GM12872 (cell line): ENCODE measurements around the gene RCAN2.

ENCODE experiments used
- CTCF ChIP-seq: IDR thresholded peaks from 3 replicates; pipeline ENCODE4 v1.5.1; 2011; ENCODE audit warnings: low read depth, mild to moderate bottlenecking, low read length, moderate library complexity; ENCODE audit not compliant: insufficient read depth

The RCAN2 gene

GRCh38 chr6:46216879-46217278, 274.4 kb downstream of the RCAN2 start:
- no peak for TF ChIP-seq CTCF

GRCh38 chr6:46215777-46216176, 275.5 kb downstream of the RCAN2 start:
- TF ChIP-seq CTCF: no peak

GRCh38 chr6:46215213-46215612, 276.0 kb downstream of the RCAN2 start:
- TF ChIP-seq CTCF: no peak

- TF ChIP-seq CTCF: no peak
Measured at GRCh38 chr6:46211917-46212316, 279.3 kb downstream of the RCAN2 start.

GRCh38 chr6:46210294-46210693, 281.0 kb downstream of the RCAN2 start:
- no peak for TF ChIP-seq CTCF

- TF ChIP-seq CTCF: no peak
Measured at GRCh38 chr6:46208303-46208702, 282.9 kb downstream of the RCAN2 start.

GRCh38 chr6:46207174-46207573, 284.1 kb downstream of the RCAN2 start:
- TF ChIP-seq CTCF: no peak
